ENCODE measurements around the gene CDC6.

CDC6 gene

GRCh38 chr17:40265337-40265736 is 22.3 kb upstream of the CDC6 start:
- DNase-seq (ENCODE audit: low spot score): no peak
- CTCF ChIA-PET: interaction anchor here (1.1 kb wide), 1 partner anchor 27 kb away, joined by 3 read pairs; no protein-coding TSS in a partner anchor
- no peak overlapping the region for H3K27ac ChIP-seq
- POLR2A ChIA-PET (ENCODE audit: low non-redundant PET): no interaction called here
- TF ChIP-seq CTCF (conservative IDR thresholded peaks at IDR 0.05; ENCODE audit: low read depth): no peak

- TF ChIP-seq CTCF (conservative IDR thresholded peaks at IDR 0.05; ENCODE audit: low read depth): no peak
- H3K27ac ChIP-seq: no peak overlapping the region
- ChIA-PET CTCF (no interaction called here), POLR2A (ENCODE audit: low non-redundant PET) (no interaction called here)
- DNase-seq (ENCODE audit: low spot score): no peak
Observed at GRCh38 chr17:40266882-40267281, 20.8 kb upstream of the CDC6 start.

- H3K27ac ChIP-seq: 0 out of 2 replicates have a peak overlapping the region, but pooled peaks have one; percentile 4
- no peak for DNase-seq (ENCODE audit: low spot score)
- ChIA-PET CTCF (interaction anchor here (0.6 kb wide), 1 partner anchor 131 kb away, joined by 8 read pairs; no protein-coding TSS in a partner anchor), POLR2A (ENCODE audit: low non-redundant PET) (interaction anchor here (0.7 kb wide), 1 partner anchor 29 kb away, joined by 5 read pairs; no protein-coding TSS in a partner anchor)
- TF ChIP-seq CTCF (conservative IDR thresholded peaks at IDR 0.05; ENCODE audit: low read depth): no peak
Observed at GRCh38 chr17:40268141-40268712, 19.5 kb upstream of the CDC6 start.

GRCh38 chr17:40278414-40278813 is 9.3 kb upstream of the CDC6 start:
- no peak for TF ChIP-seq CTCF (conservative IDR thresholded peaks at IDR 0.05; ENCODE audit: low read depth)
- ChIA-PET POLR2A (ENCODE audit: low non-redundant PET) (no interaction called here), CTCF (no interaction called here)
- no peak overlapping the region for H3K27ac ChIP-seq
- DNase-seq (ENCODE audit: low spot score): no peak

- POLR2A ChIA-PET (ENCODE audit: low non-redundant PET): no interaction called here
- H3K27ac ChIP-seq: 0 out of 2 replicates have a peak overlapping the region, but pooled peaks have one; percentile 27
- CTCF ChIA-PET: interaction anchor here (0.6 kb wide), 1 partner anchor 9 kb away, joined by 3 read pairs; no protein-coding TSS in a partner anchor
Observed at GRCh38 chr17:40279402-40279801, 8.3 kb upstream of the CDC6 start.

GRCh38 chr17:40281663-40282062 is 6.0 kb upstream of the CDC6 start:
- POLR2A ChIA-PET (ENCODE audit: low non-redundant PET): interaction anchor here (0.7 kb wide), 1 partner anchor 11 kb away, joined by 5 read pairs; no protein-coding TSS in a partner anchor
- TF ChIP-seq CTCF (conservative IDR thresholded peaks at IDR 0.05; ENCODE audit: low read depth): no peak
- no peak for DNase-seq (ENCODE audit: low spot score)
- CTCF ChIA-PET: interaction anchor here (1.1 kb wide), 1 partner anchor 79 kb away, joined by 3 read pairs; no protein-coding TSS in a partner anchor
- H3K27ac ChIP-seq: peak overlapping the region; percentile 43

More at GRCh38 chr17:40279402-40279801, 8.3 kb upstream of the CDC6 start:
- no peak for DNase-seq (ENCODE audit: low spot score)
- no peak for TF ChIP-seq CTCF (conservative IDR thresholded peaks at IDR 0.05; ENCODE audit: low read depth)

Measured in RWPE1 (cell line).